HG02623 (cell line): ENCODE measurements around the gene MPDZ.

ENCODE experiments used
- ATAC-seq: cut with Tn5 transposase; IDR thresholded peaks from one replicate; pipeline ENCODE4 v1.9.1; 2021; ENCODE audit warnings: moderate library complexity; ENCODE audit not compliant: unreplicated experiment

MPDZ gene

DNA sequence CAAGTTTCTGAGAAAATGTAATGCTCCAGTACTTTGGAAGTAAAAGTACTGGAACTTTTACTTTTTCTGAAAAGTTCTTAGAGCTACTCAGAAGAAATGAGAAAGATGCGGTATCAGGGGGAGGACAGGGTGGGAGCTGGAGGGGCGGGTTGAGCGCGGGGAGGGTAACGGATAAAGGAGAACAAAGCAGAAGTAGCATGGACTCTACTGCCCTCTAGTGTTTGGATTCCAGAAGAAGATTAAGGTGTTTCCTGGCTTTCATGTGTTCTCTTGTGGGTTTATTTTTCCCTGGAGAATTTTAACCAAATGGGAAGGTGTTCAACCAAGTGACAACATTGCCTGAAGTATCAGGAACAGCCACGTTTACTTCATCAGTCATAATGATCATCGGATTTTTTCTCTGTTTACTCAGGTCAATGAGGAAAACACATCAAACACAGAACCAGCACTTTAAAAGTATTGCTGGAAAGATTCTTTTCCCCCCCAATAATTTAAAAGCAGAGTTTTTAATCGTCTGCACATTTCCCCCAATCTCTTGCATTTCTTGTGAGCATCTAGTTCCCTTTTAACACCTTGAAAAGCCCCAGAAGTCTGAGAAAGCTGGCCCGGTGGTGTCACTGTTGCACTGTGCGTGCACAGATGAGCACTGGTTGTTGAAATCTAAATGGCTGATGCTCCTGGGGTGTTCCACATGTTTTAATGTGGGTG, 190.6 kb downstream of the MPDZ start:
- peak; percentile 80 for ATAC-seq

DNA sequence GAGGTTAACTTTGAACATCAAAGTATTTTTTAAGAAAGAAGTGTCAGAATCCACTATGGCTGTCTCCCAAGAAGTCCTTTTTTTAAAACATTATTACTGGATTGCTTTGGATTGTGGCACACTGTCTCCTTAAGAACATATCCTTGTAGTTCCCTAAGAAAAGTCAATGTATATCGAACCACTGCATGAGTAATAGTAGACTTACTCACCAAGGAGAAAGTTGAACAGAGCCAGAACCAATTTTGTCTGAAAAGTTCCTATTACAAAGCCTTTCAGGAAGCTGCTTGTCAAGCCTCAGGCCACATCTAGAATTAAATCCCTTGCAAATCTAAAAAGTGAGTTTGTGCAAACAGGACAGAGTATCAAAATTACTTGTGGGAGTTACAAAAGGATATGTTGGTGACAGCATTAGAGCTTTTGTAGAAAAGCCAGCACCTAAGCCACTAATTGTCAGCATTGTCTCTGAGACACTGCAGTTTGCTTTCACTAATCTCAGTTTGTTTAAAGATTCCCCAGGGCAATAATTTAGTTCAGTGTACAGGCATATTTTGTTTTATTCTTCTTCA, 195.4 kb downstream of the MPDZ start:
- ATAC-seq = no peak

DNA sequence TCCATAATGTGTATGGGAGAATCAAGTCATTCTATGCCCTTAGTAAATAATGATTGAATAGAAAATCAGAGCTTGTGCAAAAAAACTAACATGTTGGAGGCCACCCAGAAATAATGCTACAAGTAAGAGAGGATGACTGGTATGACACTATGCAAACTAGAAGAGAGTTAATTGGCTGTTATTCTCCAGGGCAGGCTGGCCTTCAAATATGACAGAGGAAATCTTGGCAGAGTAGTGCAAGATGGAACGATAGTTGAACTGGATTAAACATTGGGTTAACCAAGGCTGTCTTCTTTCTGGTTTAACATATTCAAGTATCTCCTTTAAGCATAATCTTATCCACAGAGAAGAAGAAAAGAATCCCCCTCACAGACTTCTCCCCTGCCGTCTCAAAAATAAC, 196.1 kb downstream of the MPDZ start:
- no peak for ATAC-seq

DNA sequence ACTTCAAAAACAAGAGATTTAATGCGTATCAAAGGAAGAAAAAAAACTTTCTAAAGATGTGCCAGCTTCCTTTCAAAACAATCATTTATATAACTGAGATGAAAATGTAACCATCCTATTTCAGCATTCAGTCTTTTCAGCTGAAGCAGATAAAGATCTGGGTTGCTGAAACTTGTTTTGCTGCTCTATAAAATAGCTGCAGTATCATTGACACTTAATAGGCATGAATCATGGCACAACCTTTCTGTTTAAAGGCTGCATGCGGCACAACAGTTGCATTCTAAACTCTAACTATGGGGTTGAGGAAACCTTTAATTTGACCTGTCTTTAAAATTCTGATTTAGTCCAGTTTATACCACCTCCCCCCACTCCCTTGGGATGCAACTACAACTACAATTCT, 196.7 kb downstream of the MPDZ start:
- ATAC-seq = no peak

DNA sequence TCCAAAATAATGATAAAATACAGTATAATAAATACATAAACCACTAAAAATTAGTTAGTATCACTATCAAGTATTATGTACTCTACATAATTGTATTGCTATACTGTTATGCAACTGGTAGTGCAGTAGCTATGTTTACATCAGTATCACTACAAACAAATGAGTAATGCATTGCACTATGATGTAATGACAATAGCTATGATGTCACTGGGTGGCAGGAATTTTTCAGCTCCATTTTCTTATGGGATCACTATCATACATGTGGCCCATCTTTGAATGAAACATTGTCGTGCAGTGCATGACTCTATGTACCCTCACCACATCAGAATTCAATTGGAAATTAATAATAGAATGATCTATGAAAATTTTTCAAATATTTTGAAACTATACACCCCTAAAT, 201.3 kb downstream of the MPDZ start:
- no peak for ATAC-seq

DNA sequence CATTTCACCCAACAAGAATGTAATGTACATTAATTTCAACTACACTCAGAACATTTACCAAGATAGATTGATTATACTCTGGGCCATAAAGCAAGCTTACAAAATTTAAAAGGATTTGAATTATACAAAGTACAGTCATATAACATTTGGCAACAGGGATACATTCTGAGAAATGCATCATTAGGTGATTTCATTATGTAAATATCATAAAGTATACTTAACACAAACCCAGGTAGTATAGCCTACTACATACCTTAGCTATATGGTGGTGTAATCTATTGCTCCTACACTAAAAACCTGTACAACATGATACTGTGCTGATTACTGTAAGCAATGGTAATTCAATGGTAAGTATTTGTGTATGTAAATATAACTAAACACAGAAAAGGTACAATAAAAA, 202.9 kb downstream of the MPDZ start:
- no peak for ATAC-seq

DNA sequence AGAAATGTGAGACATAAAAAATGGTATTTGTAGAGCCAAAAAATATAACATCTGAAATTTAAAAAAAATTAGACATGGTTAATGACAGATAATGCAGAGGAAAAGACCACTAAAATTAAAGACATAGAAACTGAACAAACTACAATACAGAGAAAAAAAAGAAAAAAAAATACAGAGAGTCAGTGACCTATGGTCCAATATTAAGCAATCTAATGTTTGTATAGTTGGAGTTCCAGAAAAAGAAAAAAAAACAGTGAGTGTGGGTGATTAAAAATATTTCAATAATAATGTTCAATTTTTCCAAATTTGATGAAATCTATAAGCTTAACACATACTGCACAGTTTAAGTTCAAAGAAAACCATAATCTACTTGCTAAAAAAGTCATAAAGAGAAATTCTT, 207.6 kb downstream of the MPDZ start:
- ATAC-seq = no peak

DNA sequence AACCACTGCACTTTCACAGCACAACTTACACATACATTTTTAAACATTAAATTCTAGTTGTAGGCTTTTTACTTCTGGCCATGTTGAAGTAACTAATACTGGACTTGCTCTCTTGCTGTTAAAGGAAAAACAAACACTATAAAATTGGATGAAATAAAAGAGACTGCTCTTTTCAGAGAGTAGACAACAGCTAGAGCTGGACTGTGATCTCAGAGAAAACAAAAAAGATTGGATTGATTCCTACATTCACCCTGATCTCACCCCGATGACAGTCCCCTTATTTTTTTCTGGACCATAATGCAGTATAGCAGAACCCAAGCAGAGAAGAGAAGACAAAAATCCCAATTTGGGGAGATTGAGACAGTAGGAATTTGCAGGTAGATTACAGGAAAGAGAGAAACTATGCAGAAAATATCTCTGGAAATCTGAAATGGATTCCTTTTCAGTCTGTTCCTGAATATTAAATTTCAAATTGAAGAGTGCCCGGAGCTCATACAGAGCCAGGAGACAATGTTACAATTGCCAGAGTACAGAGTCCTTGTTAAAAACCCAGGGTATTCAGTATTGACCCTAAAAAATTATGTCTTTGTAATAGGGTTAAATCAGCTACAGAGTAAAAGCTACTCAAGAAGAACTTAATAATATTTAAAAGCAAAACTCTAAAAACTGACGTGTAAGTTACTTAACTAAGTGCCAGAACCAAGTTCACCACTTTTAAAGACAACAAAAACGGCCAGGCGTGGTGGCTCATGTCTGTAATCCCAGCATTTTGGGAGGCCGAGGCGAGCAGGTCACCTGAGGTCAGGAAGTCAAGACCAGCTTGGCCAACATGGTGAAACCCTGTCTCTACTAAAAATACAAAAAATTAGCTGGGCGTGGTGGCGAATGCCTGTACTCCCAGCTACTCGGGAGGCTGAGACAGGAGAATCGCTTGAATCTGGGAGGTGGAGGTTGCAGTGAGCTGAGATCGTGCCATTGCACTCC, 208.6 kb downstream of the MPDZ start:
- no peak for ATAC-seq

DNA sequence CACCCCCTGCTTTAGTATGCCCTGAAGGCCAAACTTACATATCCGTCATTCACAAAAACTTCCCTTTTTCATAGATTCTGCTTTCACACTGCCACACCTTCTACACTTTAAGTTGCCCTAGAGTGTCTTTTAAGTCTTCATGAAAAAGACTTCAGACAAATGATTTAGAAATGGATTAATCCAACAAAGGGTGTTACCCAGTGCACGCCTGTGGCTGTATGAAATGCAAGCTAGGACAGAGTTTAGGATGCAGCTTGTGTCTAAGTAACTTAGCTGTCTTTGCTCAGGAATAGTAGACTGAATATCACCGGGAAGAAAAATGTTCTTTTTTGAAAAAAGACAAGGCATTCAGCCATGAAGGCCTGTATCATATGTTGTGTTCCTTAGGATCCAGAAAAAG, 210.0 kb downstream of the MPDZ start:
- no peak for ATAC-seq

DNA sequence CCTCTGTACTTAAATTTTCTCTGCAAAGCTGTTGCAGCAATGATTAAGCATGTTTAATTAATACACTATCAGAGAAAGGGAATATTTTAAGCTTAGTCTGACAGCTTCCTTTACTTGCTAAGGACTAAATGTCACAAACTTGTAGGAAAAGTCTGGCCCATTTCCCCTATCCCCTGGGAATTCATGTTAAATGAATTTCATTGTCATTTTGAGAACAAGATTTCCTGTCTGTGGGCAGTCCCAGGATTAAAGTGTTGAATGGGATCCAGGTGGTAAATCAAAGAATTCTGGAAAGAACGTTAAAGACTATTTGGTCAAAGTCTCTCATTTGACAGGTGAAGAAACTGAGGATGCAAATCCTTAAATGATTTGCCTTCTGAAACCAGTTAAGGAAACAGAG, 214.8 kb downstream of the MPDZ start:
- no peak for ATAC-seq

DNA sequence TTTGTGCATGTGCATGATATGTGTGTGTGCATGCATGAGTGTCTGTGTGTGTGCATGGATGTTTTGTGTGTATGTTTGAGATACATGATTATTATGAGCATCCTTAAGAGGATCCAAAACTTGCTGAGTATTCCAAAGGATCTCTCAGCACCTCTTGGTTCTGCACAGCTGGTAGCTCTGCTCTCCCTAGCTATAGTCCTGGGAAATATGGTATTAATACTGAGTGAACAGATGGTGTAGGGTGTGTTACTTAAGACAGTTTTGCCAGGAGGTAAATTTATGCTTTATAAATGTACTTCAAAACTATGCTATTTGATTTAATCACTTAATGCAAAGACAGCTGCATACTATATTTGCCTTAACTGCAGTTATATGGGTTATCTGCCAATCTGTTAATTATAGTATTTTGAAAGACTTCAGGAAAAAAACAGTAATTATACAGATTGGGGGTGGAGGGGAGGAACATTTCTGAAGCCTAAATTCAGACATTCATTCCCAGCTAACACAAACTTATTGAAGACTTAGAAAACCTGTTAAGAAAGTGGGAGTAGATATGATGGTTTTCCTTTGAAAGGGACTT, 215.5 kb downstream of the MPDZ start:
- ATAC-seq = no peak

DNA sequence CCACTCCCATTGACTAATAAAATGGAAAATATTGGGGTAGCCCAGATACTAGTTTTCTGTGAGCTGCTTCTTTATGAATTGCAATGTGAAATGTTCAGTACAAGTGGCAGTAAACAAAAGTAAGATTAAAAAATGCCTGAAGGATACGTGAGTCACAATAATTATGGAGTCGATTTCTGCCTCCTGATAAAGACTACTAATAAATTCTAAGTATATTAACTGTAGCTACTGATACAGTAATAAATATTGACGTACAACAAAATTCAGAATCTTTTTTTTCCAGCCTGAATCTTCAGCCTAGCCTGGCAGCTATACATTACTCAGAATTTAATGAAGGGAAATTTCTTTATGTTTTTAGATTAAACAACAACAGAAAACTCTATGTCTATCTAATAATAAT, 218.1 kb downstream of the MPDZ start:
- no peak for ATAC-seq
